ENCODE results near the gene IGDCC3. TPM values are rescaled to one million over a fixed set of nuclear protein-coding genes. Genes with fewer than 3 reads are reported as not detected.

Gene IGDCC3
- total RNA-seq, 2 donors from 2014 or later = 7.9 to 13.5 TPM

DNA sequence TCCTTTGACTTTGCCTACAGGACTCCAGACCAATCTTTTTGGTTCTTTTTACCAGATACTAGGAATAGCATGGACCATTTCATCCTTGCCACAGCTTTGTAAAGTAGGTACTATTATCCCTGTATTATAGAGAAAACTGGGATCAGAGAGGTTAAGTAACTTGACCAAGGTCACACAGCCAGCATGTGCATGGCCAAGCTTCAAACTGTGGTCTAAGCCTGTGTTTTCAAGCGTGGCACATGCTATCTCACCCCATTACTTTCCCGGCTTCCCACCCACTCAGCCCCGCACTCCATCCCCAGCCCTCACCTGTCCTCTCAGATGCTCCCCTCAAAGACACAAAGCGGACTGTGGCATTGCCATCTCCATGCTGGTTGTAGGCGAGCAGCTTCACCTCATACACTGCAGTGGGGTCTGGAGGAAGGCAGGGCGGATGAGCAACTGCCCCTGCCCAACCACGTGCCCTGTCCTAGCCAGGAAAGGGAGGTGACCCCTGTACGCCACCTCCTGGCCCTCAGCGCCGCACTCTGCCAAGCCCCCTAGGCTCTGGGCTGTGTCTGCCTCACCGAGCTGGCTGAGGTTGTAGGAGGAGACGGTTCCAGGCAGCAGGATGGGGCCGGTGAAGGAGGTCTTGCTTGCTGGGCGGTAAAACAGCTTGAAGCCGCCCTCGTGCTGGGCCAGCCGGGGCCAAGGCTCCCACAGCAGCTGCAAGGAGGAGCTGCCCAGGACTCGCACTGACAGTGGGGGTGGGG lies 47.6 kb downstream of the IGDCC3 start:
- H3K9ac ChIP-seq (ENCODE audit: extremely low read depth, low read length, poor library complexity, severe bottlenecking) = no peak overlapping the region
- TF ChIP-seq, protein P1, sequence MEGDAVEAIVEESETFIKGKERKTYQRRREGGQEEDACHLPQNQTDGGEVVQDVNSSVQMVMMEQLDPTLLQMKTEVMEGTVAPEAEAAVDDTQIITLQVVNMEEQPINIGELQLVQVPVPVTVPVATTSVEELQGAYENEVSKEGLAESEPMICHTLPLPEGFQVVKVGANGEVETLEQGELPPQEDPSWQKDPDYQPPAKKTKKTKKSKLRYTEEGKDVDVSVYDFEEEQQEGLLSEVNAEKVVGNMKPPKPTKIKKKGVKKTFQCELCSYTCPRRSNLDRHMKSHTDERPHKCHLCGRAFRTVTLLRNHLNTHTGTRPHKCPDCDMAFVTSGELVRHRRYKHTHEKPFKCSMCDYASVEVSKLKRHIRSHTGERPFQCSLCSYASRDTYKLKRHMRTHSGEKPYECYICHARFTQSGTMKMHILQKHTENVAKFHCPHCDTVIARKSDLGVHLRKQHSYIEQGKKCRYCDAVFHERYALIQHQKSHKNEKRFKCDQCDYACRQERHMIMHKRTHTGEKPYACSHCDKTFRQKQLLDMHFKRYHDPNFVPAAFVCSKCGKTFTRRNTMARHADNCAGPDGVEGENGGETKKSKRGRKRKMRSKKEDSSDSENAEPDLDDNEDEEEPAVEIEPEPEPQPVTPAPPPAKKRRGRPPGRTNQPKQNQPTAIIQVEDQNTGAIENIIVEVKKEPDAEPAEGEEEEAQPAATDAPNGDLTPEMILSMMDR (conservative IDR thresholded peaks at IDR 0.05) = no peak
- Mint-ChIP-seq H3K36me3 (ENCODE audit: low read depth) (peaks cover 6% of the 10 kb centered on the region), H3K4me3 (no peak overlapping the region), H3K27ac (no peak overlapping the region), H3K9me3 (no peaks in the 10 kb centered on the region), H3K27me3 (ENCODE audit: insufficient read depth) (peaks cover 1% of the 10 kb centered on the region), H3K4me1 (peaks cover 17% of the 10 kb centered on the region)
- H3K4me1 ChIP-seq (ENCODE audit: control insufficient read depth, insufficient read depth, low read length) = peaks cover 15% of the 10 kb centered on the region
- no peak overlapping the region for H3K4me3 ChIP-seq (ENCODE audit: low read length)
- no peaks in the 10 kb centered on the region for H3K36me3 ChIP-seq (ENCODE audit: control insufficient read depth, insufficient read depth, low read length)
- WGBS, 2 experiments (ENCODE audit: insufficient coverage in 1 of 2, insufficient read length in 1 of 2) = 93 to 94% methylated on average over 12 to 18 of the region's 18 CpGs
- no peaks in the 10 kb centered on the region for H3K27me3 ChIP-seq (ENCODE audit: control insufficient read depth, insufficient read depth, low read length, poor library complexity, severe bottlenecking)
- no peak overlapping the region for H3K27ac ChIP-seq (ENCODE audit: low read depth, low read length)
- DNase-seq = peak; percentile 43
- no peaks in the 10 kb centered on the region for H3K9me3 ChIP-seq (ENCODE audit: control insufficient read depth, low read length)

DNA sequence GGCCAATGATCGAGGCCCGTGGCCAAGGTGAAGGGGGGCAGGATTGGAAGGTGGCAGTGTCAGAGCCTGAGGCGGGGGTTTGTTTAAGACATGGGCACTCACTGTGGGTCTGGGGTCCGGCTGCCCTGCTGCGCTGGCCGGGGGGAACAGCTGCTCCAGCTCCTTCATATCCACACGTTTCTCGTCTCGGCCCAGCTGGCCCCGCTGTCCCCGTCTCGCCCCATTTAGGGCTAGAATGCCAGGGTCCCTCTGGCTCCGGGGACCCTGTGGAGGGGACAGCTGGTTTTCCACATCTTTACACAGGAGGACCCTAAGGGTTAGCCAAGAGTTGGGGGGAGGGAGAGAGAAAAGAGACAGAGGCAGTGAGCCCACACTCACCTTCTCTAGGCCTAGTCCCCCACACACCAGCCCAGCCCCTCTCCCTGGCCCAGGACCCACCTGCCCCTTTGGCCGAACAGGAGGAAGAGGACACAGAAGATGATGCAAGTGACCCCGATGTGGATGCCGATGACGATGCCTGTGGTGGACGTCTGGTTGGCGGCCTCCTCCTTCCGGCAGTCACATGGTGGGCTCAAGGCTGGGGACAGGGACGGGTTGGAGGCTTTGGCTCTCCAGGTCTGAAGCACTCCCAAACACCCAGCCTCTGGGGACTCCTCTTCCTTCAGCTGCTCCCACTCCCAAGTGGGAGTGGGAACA lies 48.4 kb downstream of the IGDCC3 start:
- Histone ChIP-seq H3K27ac (ENCODE audit: low read depth, low read length) (no peak overlapping the region), H3K9me3 (ENCODE audit: control insufficient read depth, low read length) (no peaks in the 10 kb centered on the region), H3K4me3 (ENCODE audit: low read length) (no peak overlapping the region), H3K27me3 (ENCODE audit: control insufficient read depth, insufficient read depth, low read length, poor library complexity, severe bottlenecking) (no peaks in the 10 kb centered on the region), H3K9ac (ENCODE audit: extremely low read depth, low read length, poor library complexity, severe bottlenecking) (no peak overlapping the region), H3K36me3 (ENCODE audit: control insufficient read depth, insufficient read depth, low read length) (no peaks in the 10 kb centered on the region), H3K4me1 (ENCODE audit: control insufficient read depth, insufficient read depth, low read length) (peaks cover 9% of the 10 kb centered on the region)
- TF ChIP-seq, protein P1 (conservative IDR thresholded peaks at IDR 0.05) = no peak
- Mint-ChIP-seq H3K27ac (no peak overlapping the region), H3K4me1 (peaks cover 11% of the 10 kb centered on the region), H3K36me3 (ENCODE audit: low read depth) (peaks cover 6% of the 10 kb centered on the region), H3K9me3 (no peaks in the 10 kb centered on the region), H3K4me3 (no peak overlapping the region), H3K27me3 (ENCODE audit: insufficient read depth) (peaks cover 1% of the 10 kb centered on the region)
- WGBS, 2 experiments (ENCODE audit: insufficient coverage in 1 of 2, insufficient read length in 1 of 2) = 94 to 99% methylated on average over 14 to 21 of the region's 21 CpGs
- DNase-seq = peak; percentile 33

DNA sequence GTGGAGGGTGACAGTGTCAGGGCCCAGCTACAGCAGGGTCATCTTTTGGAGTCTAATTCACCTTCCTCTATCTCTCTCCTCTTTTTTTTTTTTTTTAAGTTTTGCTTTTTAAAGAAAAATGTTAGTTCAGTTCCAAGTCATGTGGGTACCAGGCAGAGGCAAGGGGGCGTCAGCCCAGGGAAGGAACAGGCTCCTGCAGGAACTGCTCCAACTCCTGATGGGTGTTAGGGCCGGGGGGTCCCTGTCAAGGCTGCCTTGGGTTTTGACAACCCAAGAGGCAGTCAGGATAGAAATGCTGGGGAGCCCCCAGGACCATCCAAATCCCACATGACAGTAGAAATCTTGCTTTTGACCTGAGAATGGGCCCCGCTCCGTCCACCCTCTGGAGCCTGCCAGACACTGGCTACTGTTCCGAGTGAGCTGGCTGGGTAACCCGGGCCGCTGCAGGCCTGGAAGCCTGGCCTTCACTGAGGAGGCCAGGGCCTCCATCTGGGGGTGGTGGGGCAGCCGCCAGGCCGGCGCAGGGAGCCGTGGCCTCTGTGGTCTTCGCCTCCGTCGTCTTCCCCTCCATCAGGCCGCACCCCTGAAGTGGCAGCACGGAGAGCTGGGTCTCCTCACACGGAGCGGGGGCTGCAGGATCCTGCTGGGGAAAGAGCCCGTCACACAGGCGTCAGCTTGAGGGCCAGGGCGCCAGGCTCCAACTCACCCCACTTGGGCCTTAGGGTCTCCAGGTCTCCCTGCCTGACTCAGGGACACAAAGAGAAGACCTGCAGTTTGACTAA lies 49.1 kb downstream of the IGDCC3 start:
- no peaks in the 10 kb centered on the region for H3K9me3 Mint-ChIP-seq
- H3K27me3 Mint-ChIP-seq (ENCODE audit: insufficient read depth) = peaks cover 1% of the 10 kb centered on the region
- H3K36me3 ChIP-seq (ENCODE audit: control insufficient read depth, insufficient read depth, low read length) = no peaks in the 10 kb centered on the region
- H3K4me3 Mint-ChIP-seq = no peak overlapping the region
- no peaks in the 10 kb centered on the region for H3K9me3 ChIP-seq (ENCODE audit: control insufficient read depth, low read length)
- H3K4me1 Mint-ChIP-seq = peaks cover 4% of the 10 kb centered on the region
- peak; percentile 28 for DNase-seq
- TF ChIP-seq, protein P1 (conservative IDR thresholded peaks at IDR 0.05) = no peak
- H3K27ac Mint-ChIP-seq = no peak overlapping the region
- 95 to 96% methylated on average over 11 to 21 of the region's 21 CpGs for WGBS, 2 experiments (ENCODE audit: insufficient coverage in 1 of 2, insufficient read length in 1 of 2)
- no peak overlapping the region for H3K9ac ChIP-seq (ENCODE audit: extremely low read depth, low read length, poor library complexity, severe bottlenecking)
- H3K27ac ChIP-seq (ENCODE audit: low read depth, low read length) = no peak overlapping the region
- H3K4me1 ChIP-seq (ENCODE audit: control insufficient read depth, insufficient read depth, low read length) = peaks cover 4% of the 10 kb centered on the region
- H3K4me3 ChIP-seq (ENCODE audit: low read length) = no peak overlapping the region
- H3K27me3 ChIP-seq (ENCODE audit: control insufficient read depth, insufficient read depth, low read length, poor library complexity, severe bottlenecking) = no peaks in the 10 kb centered on the region
- H3K36me3 Mint-ChIP-seq (ENCODE audit: low read depth) = peaks cover 6% of the 10 kb centered on the region

All from endodermal cell (in vitro differentiated cells).